Kidney (tissue), 14 donors: ENCODE data around the gene IDI2. TPM values are rescaled to one million over a fixed set of nuclear protein-coding genes. Genes with fewer than 3 reads are reported as not detected.
A peak's percentile ranks its signal among the peaks of the same experiment; 100 is the strongest.

ENCODE experiments used
- DNase-seq, 5 donors: peaks; one replicate each; pipeline ENCODE4 v3.0.0-alpha.2; 2013 to 2020
- FAIRE-seq: peaks from 2 replicates; lab custom pipeline; 2012; peaks lifted over from hg19 to GRCh38; lab: Jason Lieb, UNC
- H3K27ac ChIP-seq, 2 donors: one replicate each; pipeline ENCODE4 v1.7.0; 2013; ENCODE audit warnings: low read depth in 2 of 2, low read length in 2 of 2, inconsistent platforms in 1 of 2
- H3K27me3 ChIP-seq: one replicate; pipeline ENCODE4 v1.7.1; 2013; ENCODE audit warnings: low read length, inconsistent platforms; ENCODE audit not compliant: control insufficient read depth, insufficient read depth
- H3K36me3 ChIP-seq, 3 donors: one replicate each; pipeline versions ENCODE4 v1.7.0 to v1.7.1; 2013; ENCODE audit warnings: low read length in 3 of 3, control low read depth in 1 of 3, inconsistent platforms in 1 of 3; ENCODE audit not compliant: insufficient read depth in 3 of 3, control insufficient read depth in 2 of 3
- H3K4me1 ChIP-seq, 3 donors: one replicate each; pipeline versions ENCODE4 v1.7.0 to v1.7.1; 2013; ENCODE audit warnings: low read length in 3 of 3, inconsistent platforms in 1 of 3, low read depth in 1 of 3; ENCODE audit not compliant: control insufficient read depth in 2 of 3, insufficient read depth in 2 of 3
- H3K4me3 ChIP-seq, 3 donors: one replicate each; pipeline versions ENCODE4 v1.7.0 to v1.8.1; 2013; ENCODE audit warnings: low read length in 3 of 3, control low read depth in 1 of 3, inconsistent platforms in 1 of 3
- H3K9ac ChIP-seq, 3 donors: one replicate each; pipeline versions ENCODE4 v1.7.0 to v1.7.1; 2013; ENCODE audit warnings: low read length in 3 of 3, control low read depth in 1 of 3, inconsistent platforms in 1 of 3
- H3K9me3 ChIP-seq, 3 donors: one replicate each; pipeline versions ENCODE4 v1.7.0 to v1.7.1; 2013; ENCODE audit warnings: low read length in 3 of 3, control low read depth in 1 of 3, inconsistent platforms in 1 of 3; ENCODE audit not compliant: control insufficient read depth in 2 of 3, insufficient read depth in 1 of 3
- CTCF ChIP-seq: IDR thresholded peaks from 3 replicates; pipeline ENCODE4 v1.5.1; 2012; ENCODE audit warnings: mild to moderate bottlenecking, moderate library complexity, borderline replicate concordance; ENCODE audit not compliant: insufficient read depth; ENCODE audit errors: extremely low read depth
- intact Hi-C: fragments of 100-400 bp; cut with DNase I; formaldehyde crosslinking; loops from one replicate; pipeline ENCODE4 v1.11.1; 2022
- polyA plus RNA-seq: library from polyadenylated mRNA; stranded (reverse); fragments of 350-450 nt; fragmentation: Illumina TruSeq; extraction: RNeasy Lipid Tissue Mini Kit (QIAGEN cat#74804); gene quantifications from one replicate; pipeline ENCODE4 v1.2.3, GENCODE V29; 2014; ENCODE audit warnings: low read depth, low replicate concordance; ENCODE audit not compliant: insufficient read depth
- total RNA-seq: library from RNA; stranded (reverse); fragmentation: NEBNext Ultra II Directional; extraction: Animal tissue kit (Norgen Biotek cat#: 25700); gene quantifications from one replicate; pipeline ENCODE4 v1.2.1, GENCODE V29; 2021
- donor health status: control.
- donor health status: control.
- donor health status: control.
- donor health status: control.
- donor health status: control.
- donor health status: DM: yes; HTN: yes; CAD: no.
- donor health status: Normal renal cell carcinoma (clear cell type).

Gene IDI2
- total and polyA plus RNA-seq, 2 donors from 2014 or later: not detected

- no peak overlapping the region for H3K4me3 ChIP-seq
- H3K36me3 ChIP-seq: peaks cover 0 to 3% (median 0%) of the 10 kb centered on the region in 3 donors
- DNase-seq (no peak), FAIRE-seq (no peak)
- intact Hi-C loops: no loop called here
- H3K27me3 ChIP-seq: no peaks in the 10 kb centered on the region
- H3K4me1 ChIP-seq: peaks cover 0 to 3% (median 2%) of the 10 kb centered on the region in 3 donors
- peak overlapping the region in 1 of 2 donors; percentile 20 for H3K27ac ChIP-seq
- H3K9me3 ChIP-seq: no peaks in the 10 kb centered on the region
- no peak overlapping the region for H3K9ac ChIP-seq
- no peak for TF ChIP-seq CTCF
Measured at GRCh38 chr10:1063232-1063865, 37.7 kb upstream of the IDI2 start.

- Histone ChIP-seq H3K27ac (no peak overlapping the region), H3K4me3 (no peak overlapping the region), H3K36me3 (peaks cover 0 to 3% (median 0%) of the 10 kb centered on the region in 3 donors), H3K4me1 (peaks cover 0 to 11% (median 3%) of the 10 kb centered on the region in 3 donors), H3K9ac (no peak overlapping the region), H3K27me3 (no peaks in the 10 kb centered on the region), H3K9me3 (no peaks in the 10 kb centered on the region)
- TF ChIP-seq CTCF: no peak
- no peak for FAIRE-seq
- intact Hi-C loops: no loop called here
- no peak for DNase-seq
Measured at GRCh38 chr10:1061930-1062774, 36.5 kb upstream of the IDI2 start.

- intact Hi-C loops: no loop called here
- Histone ChIP-seq H3K9me3 (no peaks in the 10 kb centered on the region), H3K4me1 (peaks cover 0 to 17% (median 5%) of the 10 kb centered on the region in 3 donors), H3K27ac (no peak overlapping the region), H3K27me3 (no peaks in the 10 kb centered on the region), H3K36me3 (peaks cover 0 to 3% (median 0%) of the 10 kb centered on the region in 3 donors), H3K9ac (no peak overlapping the region), H3K4me3 (no peak overlapping the region)
- FAIRE-seq (no peak), DNase-seq (no peak)
- no peak for TF ChIP-seq CTCF
Measured at GRCh38 chr10:1059902-1060301, 34.2 kb upstream of the IDI2 start.
